Heart left ventricle (tissue), 16 donors: ENCODE data around the gene HAO2. TPM values are rescaled to one million over a fixed set of nuclear protein-coding genes. Genes with fewer than 3 reads are reported as not detected.

Experiments
- ATAC-seq, 4 donors: fragments of 200-7000 bp; cut with Tn5 transposase; one replicate each; pipeline ENCODE4 v1.9.1; 2020 to 2022; ENCODE audit warnings: moderate library complexity in 4 of 4, mild to moderate bottlenecking in 3 of 4, moderate number of reproducible peaks in 1 of 4
- DNase-seq, 5 donors: peaks; one replicate each; pipeline ENCODE4 v3.0.0-alpha.2; 2020
- H3K27ac ChIP-seq, 12 donors: fragments of 200-600 bp; sonication (generic) in 4 of 12; one replicate each; pipeline versions ENCODE4 v1.5.0 to v1.8.0; 2016 to 2022; ENCODE audit warnings: mild to moderate bottlenecking in 2 of 12
- H3K27me3 ChIP-seq, 9 donors: fragments of 200-600 bp; sonication (generic) in 2 of 9; one replicate each; pipeline versions ENCODE4 v1.5.1 to v1.8.0; 2016 to 2022; ENCODE audit warnings: mild to moderate bottlenecking in 3 of 9
- H3K36me3 ChIP-seq, 9 donors: fragments of 200-600 bp; sonication (generic) in 2 of 9; one replicate each; pipeline versions ENCODE4 v1.5.0 to v1.8.0; 2018 to 2022; ENCODE audit warnings: mild to moderate bottlenecking in 2 of 9
- H3K4me1 ChIP-seq, 12 donors: fragments of 200-600 bp; sonication (generic) in 4 of 12; one replicate each; pipeline versions ENCODE4 v1.5.0 to v1.8.0; 2016 to 2022; ENCODE audit warnings: mild to moderate bottlenecking in 3 of 12
- H3K4me3 ChIP-seq, 12 donors: fragments of 200-600 bp; sonication (generic) in 4 of 12; one replicate each; pipeline versions ENCODE4 v1.5.0 to v1.8.0; 2017 to 2022; ENCODE audit warnings: mild to moderate bottlenecking in 9 of 12, moderate library complexity in 4 of 12
- H3K9me3 ChIP-seq, 12 donors: fragments of 200-600 bp; sonication (generic) in 4 of 12; one replicate each; pipeline versions ENCODE4 v1.5.0 to v1.8.0; 2016 to 2022; ENCODE audit warnings: mild to moderate bottlenecking in 1 of 12
- POLR2A ChIP-seq, 2 donors: fragments of 450-650 bp; IDR thresholded peaks; one replicate each; pipeline ENCODE4 v1.6.1; 2017; ENCODE audit warnings: antibody characterized with exemption in 2 of 2, mild to moderate bottlenecking in 2 of 2, moderate library complexity in 2 of 2
- WGBS, 4 donors: extraction: QIAGEN DNeasy Blood & Tissue Kit in 2 of 4; methylation state at CpG; one replicate each; pipeline versions ENCODE4 v1.1.5 to v1.1.7; 2013 to 2018; 5-methylcytosine and 5-hydroxymethylcytosine counted together
- intact Hi-C, 10 donors: fragments of 100-400 bp; cut with DNase I; formaldehyde crosslinking; loops; one replicate each; pipeline versions ENCODE4 v1.11.1 to v1.14.2; 2022
- polyA plus RNA-seq, 2 donors: library from polyadenylated mRNA; stranded (reverse); fragments of 200-250 nt; gene quantifications; one replicate each; pipeline ENCODE4 v1.2.3, GENCODE V29; 2013
- total RNA-seq, 9 donors: library from RNA; depleted of rRNA in 2 of 9; stranded (reverse); fragments of >200 nt in 2 of 9; fragmentation: NEBNext Ultra II Directional in 3 of 9; extraction: Animal tissue kit (Norgen Biotek cat#: 25700) in 3 of 9; gene quantifications; one replicate each; pipeline versions ENCODE4 v1.1.0 to v1.2.4, GENCODE V29; 2016 to 2023
- TF ChIP-seq, protein P1 (sequence below), 12 donors: fragments of 200-600 bp; sonication (generic) in 4 of 12; IDR thresholded peaks; one replicate each; pipeline versions ENCODE4 v1.5.0 to v1.8.0; 2018 to 2022; ENCODE audit warnings: antibody characterized with exemption in 12 of 12, mild to moderate bottlenecking in 5 of 12
- donor health status: ischemic (EF 13 %, LVEDD 7.1; RV severe dilation, severe dysfunction).
- donor health status: healthy with polysubstance abuse.
- donor health status: DM: no; HTN: yes; CAD: no.
- donor health status: DM: no; HTN: no; CAD: no.
- donor health status: ischemic (EF 25% LVEDD 6.9; RV normal size, moderate dysfunction).
- donor health status: ischemic (EF 25% LVEDD 5.7; RV mildly dilated, moderate dysfunction).
- donor health status: healthy.
- donor health status: DM: yes; HTN: yes; CAD: no.
- donor health status: ischemic (EF 35%, LVEDD 5.7; RV mildly dilated, moderate dysfunction).
- donor health status: nonischemic (EF 11% LVEDD 7.7; RV severe dilation, severe dysfunction).
- donor health status: DM: yes; HTN: yes; CAD: no.
- donor health status: PGD.
- donor health status: ischemic (EF 29% LVEDD 5.4; RV normal size, mild dysfunction).
- donor health status: nonischemic (EF 23%, LVEDD 6.1; RV moderate dilation, normal function).

HAO2 gene
- total and polyA plus RNA-seq, 11 donors: not detected

DNA sequence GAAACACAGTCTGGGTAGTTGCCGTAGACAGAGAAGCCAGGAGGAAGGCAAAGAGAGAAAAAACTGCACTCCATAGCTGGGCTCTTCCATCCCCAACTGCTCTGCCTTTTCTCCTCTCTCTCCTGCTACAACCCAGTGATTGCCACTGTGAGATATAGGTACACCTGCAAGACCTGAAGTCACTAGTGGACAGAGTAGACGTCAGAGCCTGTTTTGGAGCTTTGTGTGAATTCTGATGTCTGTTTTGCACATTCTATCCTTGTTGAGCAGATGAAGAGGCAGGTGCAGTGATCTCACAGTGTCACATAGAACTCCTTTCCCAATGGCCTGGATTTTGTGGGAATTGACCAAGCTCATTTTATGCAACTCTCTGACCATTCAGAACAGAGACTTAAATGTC lies 2.2 kb downstream of the HAO2 start:
- intact Hi-C loops: loop anchor here in 2 of 10 donors (5.0 kb wide), 2 partner anchors 83 to 1218 kb away; no protein-coding TSS in a partner anchor
- TF ChIP-seq POLR2A (IDR thresholded peaks at IDR 0.05): no peak
- TF ChIP-seq, protein P1, sequence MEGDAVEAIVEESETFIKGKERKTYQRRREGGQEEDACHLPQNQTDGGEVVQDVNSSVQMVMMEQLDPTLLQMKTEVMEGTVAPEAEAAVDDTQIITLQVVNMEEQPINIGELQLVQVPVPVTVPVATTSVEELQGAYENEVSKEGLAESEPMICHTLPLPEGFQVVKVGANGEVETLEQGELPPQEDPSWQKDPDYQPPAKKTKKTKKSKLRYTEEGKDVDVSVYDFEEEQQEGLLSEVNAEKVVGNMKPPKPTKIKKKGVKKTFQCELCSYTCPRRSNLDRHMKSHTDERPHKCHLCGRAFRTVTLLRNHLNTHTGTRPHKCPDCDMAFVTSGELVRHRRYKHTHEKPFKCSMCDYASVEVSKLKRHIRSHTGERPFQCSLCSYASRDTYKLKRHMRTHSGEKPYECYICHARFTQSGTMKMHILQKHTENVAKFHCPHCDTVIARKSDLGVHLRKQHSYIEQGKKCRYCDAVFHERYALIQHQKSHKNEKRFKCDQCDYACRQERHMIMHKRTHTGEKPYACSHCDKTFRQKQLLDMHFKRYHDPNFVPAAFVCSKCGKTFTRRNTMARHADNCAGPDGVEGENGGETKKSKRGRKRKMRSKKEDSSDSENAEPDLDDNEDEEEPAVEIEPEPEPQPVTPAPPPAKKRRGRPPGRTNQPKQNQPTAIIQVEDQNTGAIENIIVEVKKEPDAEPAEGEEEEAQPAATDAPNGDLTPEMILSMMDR (IDR thresholded peaks at IDR 0.05): no peak
- WGBS, 4 donors: 58 to 77% (median 75%) methylated on average over 2 of the region's 2 CpGs

DNA sequence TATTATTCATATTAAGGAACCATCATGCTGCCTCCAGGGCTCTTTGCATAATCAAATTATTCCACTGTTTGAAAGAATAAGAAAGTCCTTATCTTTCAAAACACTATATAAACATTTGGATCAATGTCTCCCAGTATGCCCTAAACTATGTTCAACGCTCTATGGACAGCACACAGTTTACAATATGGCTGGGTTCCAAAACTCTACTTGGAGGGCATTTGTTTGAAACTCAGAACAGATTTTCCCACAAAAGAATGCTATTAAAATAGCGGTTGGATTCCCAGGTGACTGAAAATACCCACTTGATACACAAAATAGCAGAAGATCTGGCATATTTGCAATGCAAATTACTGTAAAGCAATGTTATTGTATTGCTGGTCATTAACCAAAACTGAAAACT lies 3.2 kb downstream of the HAO2 start:
- ATAC-seq: no peak
- peaks cover 0 to 5% (median 0%) of the 10 kb centered on the region in 9 donors for H3K27me3 ChIP-seq
- no peak overlapping the region for H3K4me3 ChIP-seq
- no peaks in the 10 kb centered on the region for H3K9me3 ChIP-seq
- intact Hi-C loops: loop anchor here in 2 of 10 donors (5.0 kb wide), 2 partner anchors 85 to 1220 kb away; no protein-coding TSS in a partner anchor
- TF ChIP-seq, protein P1 (IDR thresholded peaks at IDR 0.05): no peak
- no peak for TF ChIP-seq POLR2A (IDR thresholded peaks at IDR 0.05)
- H3K4me1 ChIP-seq: no peaks in the 10 kb centered on the region
- no peak overlapping the region for H3K27ac ChIP-seq
- no peak for DNase-seq
- no peaks in the 10 kb centered on the region for H3K36me3 ChIP-seq
- WGBS, 4 donors: 59 to 69% (median 63%) methylated on average over 2 of the region's 2 CpGs

More for the DNA sequence above, 2.2 kb downstream of the HAO2 start:
- Histone ChIP-seq H3K9me3 (no peaks in the 10 kb centered on the region), H3K27ac (no peak overlapping the region), H3K27me3 (peaks cover 0 to 5% (median 0%) of the 10 kb centered on the region in 9 donors), H3K4me1 (no peaks in the 10 kb centered on the region), H3K36me3 (no peaks in the 10 kb centered on the region), H3K4me3 (no peak overlapping the region)
- DNase-seq (no peak), ATAC-seq (no peak)

DNA sequence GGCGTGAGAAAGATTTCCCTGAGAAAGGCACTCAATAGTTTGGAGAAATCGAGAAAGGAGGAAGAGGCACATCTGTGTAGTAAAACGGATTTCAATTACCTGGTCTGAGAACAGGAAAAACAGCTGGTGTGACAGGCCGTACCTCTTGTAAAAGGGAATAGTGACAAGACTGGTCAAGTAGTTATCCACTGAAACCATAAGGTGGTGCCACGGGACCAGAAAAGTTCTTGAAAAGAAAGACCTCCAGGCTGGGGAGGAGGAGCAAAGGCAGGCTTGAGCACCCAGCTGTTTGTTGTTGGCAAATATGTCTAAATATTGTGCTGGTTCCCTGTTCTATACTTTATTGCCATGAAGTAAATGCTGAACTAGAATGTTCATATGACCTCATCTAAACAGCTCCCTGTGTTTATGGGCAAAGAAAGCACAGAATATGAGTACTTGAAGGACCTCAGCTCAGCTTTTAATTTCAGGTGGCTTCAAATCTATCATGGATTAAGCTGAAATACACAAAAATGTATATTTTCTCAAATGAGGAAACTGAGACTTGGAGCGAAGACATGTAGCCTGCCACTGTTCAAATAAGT lies 4.0 kb downstream of the HAO2 start:
- no peak overlapping the region for H3K27ac ChIP-seq
- H3K36me3 ChIP-seq: no peaks in the 10 kb centered on the region
- peaks cover 0 to 5% (median 0%) of the 10 kb centered on the region in 9 donors for H3K27me3 ChIP-seq
- intact Hi-C loops: loop anchor here in 2 of 10 donors (5.0 kb wide), 2 partner anchors 85 to 1220 kb away; no protein-coding TSS in a partner anchor
- no peak for ATAC-seq
- 29 to 38% (median 35%) methylated on average over 6 of the region's 6 CpGs for WGBS, 4 donors
- DNase-seq: peak in 1 of 5 donors; percentile 11
- no peaks in the 10 kb centered on the region for H3K9me3 ChIP-seq
- H3K4me3 ChIP-seq: no peak overlapping the region
- H3K4me1 ChIP-seq: no peaks in the 10 kb centered on the region
- TF ChIP-seq, protein P1 (IDR thresholded peaks at IDR 0.05): peak in 5 of 12 donors; percentile 14 to 30 (median 26)
- no peak for TF ChIP-seq POLR2A (IDR thresholded peaks at IDR 0.05)

DNA sequence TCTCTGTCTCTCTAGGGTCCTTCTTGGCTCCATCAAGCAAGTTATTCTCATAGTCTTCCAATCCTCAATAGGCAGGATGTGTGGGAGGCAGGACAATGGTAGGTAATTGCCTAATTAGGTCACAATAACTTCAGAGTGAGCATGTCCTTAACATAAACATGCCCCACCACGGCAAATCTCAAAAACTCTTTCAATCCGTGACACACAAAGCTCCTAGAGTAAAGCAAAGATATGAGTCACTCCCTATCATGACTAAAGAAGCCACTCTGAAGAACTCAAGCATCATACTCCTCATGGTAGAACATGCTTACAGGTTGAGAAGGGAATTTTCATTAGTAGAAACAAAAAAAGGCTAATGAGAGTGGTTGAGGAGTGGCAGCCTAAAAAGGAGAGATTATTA lies 4.9 kb downstream of the HAO2 start:
- intact Hi-C loops: loop anchor here in 2 of 10 donors (5.0 kb wide), 2 partner anchors 86 to 1221 kb away; no protein-coding TSS in a partner anchor
- no peak overlapping the region for H3K4me3 ChIP-seq
- no peak for TF ChIP-seq POLR2A (IDR thresholded peaks at IDR 0.05)
- TF ChIP-seq, protein P1 (IDR thresholded peaks at IDR 0.05): no peak

More for the DNA sequence above, 4.9 kb downstream of the HAO2 start:
- no peaks in the 10 kb centered on the region for H3K27me3 ChIP-seq
- ATAC-seq (no peak), DNase-seq (no peak)
- H3K36me3 ChIP-seq: no peaks in the 10 kb centered on the region
- 51 to 66% (median 61%) methylated on average over 2 of the region's 2 CpGs for WGBS, 4 donors
- H3K9me3 ChIP-seq: no peaks in the 10 kb centered on the region
- no peaks in the 10 kb centered on the region for H3K4me1 ChIP-seq
- H3K27ac ChIP-seq: no peak overlapping the region
